ENCODE data around the gene NTRK1.
A peak's percentile ranks its signal among the peaks of the same experiment; 100 is the strongest.

NTRK1 gene

GRCh38 chr1:156828400-156829124, 32.1 kb upstream of the NTRK1 start:
- no peak for ATAC-seq
- Mint-ChIP-seq H3K27me3 (peaks cover 38% of the 10 kb centered on the region), H3K4me1 (no peaks in the 10 kb centered on the region), H3K36me3 (no peaks in the 10 kb centered on the region), H3K9me3 (no peaks in the 10 kb centered on the region), H3K27ac (no peak overlapping the region), H3K4me3 (no peak overlapping the region)

GRCh38 chr1:156832434-156832833, 28.2 kb upstream of the NTRK1 start:
- H3K27me3 Mint-ChIP-seq = peaks cover 77% of the 10 kb centered on the region
- no peaks in the 10 kb centered on the region for H3K9me3 Mint-ChIP-seq
- H3K4me1 Mint-ChIP-seq = peaks cover 10% of the 10 kb centered on the region
- ATAC-seq = no peak
- H3K36me3 Mint-ChIP-seq = no peaks in the 10 kb centered on the region
- H3K4me3 Mint-ChIP-seq = no peak overlapping the region
- no peak overlapping the region for H3K27ac Mint-ChIP-seq

GRCh38 chr1:156833603-156834002, 27.1 kb upstream of the NTRK1 start:
- Mint-ChIP-seq H3K4me1 (peaks cover 11% of the 10 kb centered on the region), H3K27me3 (peaks cover 80% of the 10 kb centered on the region), H3K27ac (no peak overlapping the region), H3K36me3 (no peaks in the 10 kb centered on the region), H3K9me3 (no peaks in the 10 kb centered on the region), H3K4me3 (no peak overlapping the region)
- ATAC-seq = no peak

- H3K36me3 Mint-ChIP-seq = no peaks in the 10 kb centered on the region
- peaks cover 15% of the 10 kb centered on the region for H3K4me1 Mint-ChIP-seq
- H3K27ac Mint-ChIP-seq = no peak overlapping the region
- ATAC-seq = no peak
- no peaks in the 10 kb centered on the region for H3K9me3 Mint-ChIP-seq
- peaks cover 80% of the 10 kb centered on the region for H3K27me3 Mint-ChIP-seq
- H3K4me3 Mint-ChIP-seq = no peak overlapping the region
Observed at GRCh38 chr1:156834322-156834721, 26.3 kb upstream of the NTRK1 start.

GRCh38 chr1:156836041-156836654, 24.5 kb upstream of the NTRK1 start:
- ATAC-seq = peak; percentile 73
- peaks cover 15% of the 10 kb centered on the region for H3K4me1 Mint-ChIP-seq
- H3K36me3 Mint-ChIP-seq = no peaks in the 10 kb centered on the region
- H3K9me3 Mint-ChIP-seq = no peaks in the 10 kb centered on the region
- no peak overlapping the region for H3K4me3 Mint-ChIP-seq
- peaks cover 88% of the 10 kb centered on the region for H3K27me3 Mint-ChIP-seq
- peak overlapping the region; percentile 3 for H3K27ac Mint-ChIP-seq

GRCh38 chr1:156836892-156837291, 23.8 kb upstream of the NTRK1 start:
- no peaks in the 10 kb centered on the region for H3K9me3 Mint-ChIP-seq
- ATAC-seq = no peak
- H3K4me1 Mint-ChIP-seq = peaks cover 15% of the 10 kb centered on the region
- H3K27ac Mint-ChIP-seq = no peak overlapping the region
- H3K4me3 Mint-ChIP-seq = no peak overlapping the region
- no peaks in the 10 kb centered on the region for H3K36me3 Mint-ChIP-seq
- H3K27me3 Mint-ChIP-seq = peaks cover 85% of the 10 kb centered on the region

- H3K36me3 Mint-ChIP-seq = no peaks in the 10 kb centered on the region
- no peak overlapping the region for H3K27ac Mint-ChIP-seq
- H3K4me3 Mint-ChIP-seq = no peak overlapping the region
- H3K9me3 Mint-ChIP-seq = no peaks in the 10 kb centered on the region
- H3K27me3 Mint-ChIP-seq = peaks cover 91% of the 10 kb centered on the region
- H3K4me1 Mint-ChIP-seq = peaks cover 18% of the 10 kb centered on the region
- ATAC-seq = no peak
Observed at GRCh38 chr1:156838972-156839371, 21.7 kb upstream of the NTRK1 start.

- H3K27me3 Mint-ChIP-seq = peaks cover 91% of the 10 kb centered on the region
- H3K4me1 Mint-ChIP-seq = peaks cover 22% of the 10 kb centered on the region
- no peaks in the 10 kb centered on the region for H3K9me3 Mint-ChIP-seq
- ATAC-seq = no peak
- no peaks in the 10 kb centered on the region for H3K36me3 Mint-ChIP-seq
- H3K4me3 Mint-ChIP-seq = no peak overlapping the region
- H3K27ac Mint-ChIP-seq = no peak overlapping the region
Observed at GRCh38 chr1:156839426-156840109, 21.1 kb upstream of the NTRK1 start.

GRCh38 chr1:156840186-156840897, 20.3 kb upstream of the NTRK1 start:
- H3K27ac Mint-ChIP-seq = no peak overlapping the region
- H3K4me3 Mint-ChIP-seq = no peak overlapping the region
- peaks cover 91% of the 10 kb centered on the region for H3K27me3 Mint-ChIP-seq
- no peaks in the 10 kb centered on the region for H3K36me3 Mint-ChIP-seq
- H3K9me3 Mint-ChIP-seq = no peaks in the 10 kb centered on the region
- ATAC-seq = no peak
- peaks cover 30% of the 10 kb centered on the region for H3K4me1 Mint-ChIP-seq

- ATAC-seq = no peak
- Mint-ChIP-seq H3K4me1 (peaks cover 30% of the 10 kb centered on the region), H3K4me3 (no peak overlapping the region), H3K27me3 (peaks cover 91% of the 10 kb centered on the region), H3K27ac (no peak overlapping the region), H3K36me3 (no peaks in the 10 kb centered on the region), H3K9me3 (no peaks in the 10 kb centered on the region)
Observed at GRCh38 chr1:156840898-156841279, 19.8 kb upstream of the NTRK1 start.

- ATAC-seq = no peak
- Mint-ChIP-seq H3K9me3 (no peaks in the 10 kb centered on the region), H3K4me1 (peaks cover 25% of the 10 kb centered on the region), H3K27me3 (peaks cover 91% of the 10 kb centered on the region), H3K4me3 (no peak overlapping the region), H3K36me3 (no peaks in the 10 kb centered on the region), H3K27ac (no peak overlapping the region)
Observed at GRCh38 chr1:156841295-156841855, 19.3 kb upstream of the NTRK1 start.

GRCh38 chr1:156842618-156843300, 17.9 kb upstream of the NTRK1 start:
- no peaks in the 10 kb centered on the region for H3K9me3 Mint-ChIP-seq
- H3K27ac Mint-ChIP-seq = no peak overlapping the region
- H3K36me3 Mint-ChIP-seq = no peaks in the 10 kb centered on the region
- H3K4me1 Mint-ChIP-seq = peaks cover 23% of the 10 kb centered on the region
- H3K27me3 Mint-ChIP-seq = peaks cover 92% of the 10 kb centered on the region
- ATAC-seq = no peak
- H3K4me3 Mint-ChIP-seq = no peak overlapping the region

- ATAC-seq = no peak
- Mint-ChIP-seq H3K36me3 (no peaks in the 10 kb centered on the region), H3K4me1 (peaks cover 29% of the 10 kb centered on the region), H3K9me3 (no peaks in the 10 kb centered on the region), H3K4me3 (no peak overlapping the region), H3K27ac (no peak overlapping the region), H3K27me3 (peaks cover 97% of the 10 kb centered on the region)
Observed at GRCh38 chr1:156844102-156844501, 16.6 kb upstream of the NTRK1 start.

GRCh38 chr1:156844638-156845037, 16.0 kb upstream of the NTRK1 start:
- ATAC-seq = no peak
- no peaks in the 10 kb centered on the region for H3K9me3 Mint-ChIP-seq
- H3K27me3 Mint-ChIP-seq = peaks cover 98% of the 10 kb centered on the region
- peaks cover 29% of the 10 kb centered on the region for H3K4me1 Mint-ChIP-seq
- peak overlapping the region; percentile 32 for H3K4me3 Mint-ChIP-seq
- no peak overlapping the region for H3K27ac Mint-ChIP-seq
- no peaks in the 10 kb centered on the region for H3K36me3 Mint-ChIP-seq

Data from stimulated activated memory B cell treated with anti-CD40 and anti-IgM and Interleukin-4, amounts not matched to agents 10 μg/mL and 1 μg/mL and 100 μg/mL, for 72 hours (primary cell).